Activated T-helper 1 cell treated with Interleukin-2 at 50 U/mL for 16 hours (primary cell): ENCODE data around the gene TDRD9.

Source experiments
- DNase-seq: peaks from one replicate; pipeline ENCODE4 v3.0.0-alpha.2; 2020; ENCODE audit warnings: low read depth

TDRD9 gene

DNA sequence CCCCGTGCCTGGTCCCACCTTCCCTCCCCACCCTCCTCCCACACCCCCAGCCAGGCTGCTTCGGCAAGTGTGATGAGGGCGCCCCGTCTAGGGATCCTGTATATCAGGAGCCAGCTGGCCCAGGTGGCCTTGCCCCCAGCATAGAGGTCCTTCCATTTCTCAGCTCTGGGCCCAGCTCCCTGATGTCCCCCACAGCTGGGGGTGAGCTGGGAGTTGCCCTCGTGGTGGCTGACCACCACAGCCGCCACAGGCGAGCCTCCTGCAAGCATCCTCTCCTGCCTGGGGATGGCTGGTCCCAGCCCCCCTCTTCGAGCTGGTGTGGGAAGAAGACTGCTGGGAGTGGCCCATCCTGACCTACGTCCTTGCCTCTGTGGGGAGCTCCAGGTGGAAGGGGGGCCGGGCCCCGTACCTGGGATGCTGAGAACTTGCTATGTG is 164.7 kb downstream of the TDRD9 start:
- no peak for DNase-seq

DNA sequence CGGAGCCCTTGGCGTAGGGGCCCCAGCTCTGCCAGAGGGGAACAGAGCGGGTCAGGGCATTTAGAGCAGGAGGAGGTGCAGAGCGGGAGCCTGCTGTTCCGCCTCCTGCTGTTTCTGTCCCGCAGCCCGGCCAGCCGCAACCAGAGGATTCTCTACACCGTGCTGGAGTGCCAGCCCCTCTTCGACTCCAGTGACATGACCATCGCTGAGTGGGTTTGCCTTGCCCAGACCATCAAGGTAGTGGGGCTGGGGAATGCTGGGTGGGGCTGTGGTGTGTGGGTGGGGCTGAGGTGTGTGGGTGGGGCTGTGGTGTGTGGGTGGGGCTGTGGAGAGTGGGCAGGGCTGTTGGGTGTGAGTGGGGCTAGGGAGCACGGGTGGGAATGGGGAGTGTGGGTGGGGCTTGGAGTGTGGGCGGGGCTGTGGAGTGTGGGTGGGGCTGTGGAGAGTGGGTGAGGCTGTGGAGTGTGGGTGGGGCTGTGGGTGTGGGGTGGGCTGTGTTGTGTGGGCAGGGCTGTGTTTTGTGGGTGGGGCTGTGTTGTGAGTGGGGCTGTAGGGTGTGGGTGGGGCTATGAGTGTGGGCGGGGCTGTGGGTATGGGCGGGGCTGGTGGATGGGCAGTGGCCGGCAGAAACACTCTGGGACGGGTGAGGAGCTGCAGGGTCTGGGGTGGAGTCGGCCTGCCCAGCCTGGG is 165.3 kb downstream of the TDRD9 start:
- DNase-seq: no peak

DNA sequence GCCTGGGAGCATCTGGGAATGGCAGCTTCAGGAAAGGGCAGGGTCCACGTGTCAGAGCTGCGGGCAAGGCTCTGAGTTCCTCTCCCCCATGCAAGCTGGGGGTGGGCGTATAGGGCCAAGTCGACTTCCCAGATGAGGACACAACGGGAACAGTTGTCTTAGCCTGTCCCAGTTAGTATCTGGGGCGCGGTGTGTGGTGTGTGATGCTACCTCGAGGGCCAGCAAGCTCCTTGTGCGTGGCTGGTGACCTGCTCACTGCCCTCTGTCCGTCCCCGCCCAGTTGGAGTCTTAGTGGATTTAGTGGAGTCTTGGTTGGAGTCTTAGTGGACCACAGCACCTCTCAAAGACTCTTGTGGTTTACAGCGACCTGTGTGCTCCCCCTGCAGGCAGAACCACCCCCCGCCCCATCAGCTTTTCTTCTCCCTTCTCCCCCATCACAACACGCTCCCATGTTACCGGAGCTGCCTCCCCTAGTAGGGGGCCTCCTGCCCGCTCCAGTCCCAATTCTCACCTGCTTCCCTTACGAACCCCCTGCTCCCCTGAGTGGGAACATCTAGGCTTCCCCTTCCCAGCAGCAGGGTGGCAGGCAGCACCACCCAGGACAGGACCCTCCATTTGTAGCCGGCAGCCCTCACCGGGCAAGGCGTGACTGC is 165.9 kb downstream of the TDRD9 start:
- DNase-seq: no peak

DNA sequence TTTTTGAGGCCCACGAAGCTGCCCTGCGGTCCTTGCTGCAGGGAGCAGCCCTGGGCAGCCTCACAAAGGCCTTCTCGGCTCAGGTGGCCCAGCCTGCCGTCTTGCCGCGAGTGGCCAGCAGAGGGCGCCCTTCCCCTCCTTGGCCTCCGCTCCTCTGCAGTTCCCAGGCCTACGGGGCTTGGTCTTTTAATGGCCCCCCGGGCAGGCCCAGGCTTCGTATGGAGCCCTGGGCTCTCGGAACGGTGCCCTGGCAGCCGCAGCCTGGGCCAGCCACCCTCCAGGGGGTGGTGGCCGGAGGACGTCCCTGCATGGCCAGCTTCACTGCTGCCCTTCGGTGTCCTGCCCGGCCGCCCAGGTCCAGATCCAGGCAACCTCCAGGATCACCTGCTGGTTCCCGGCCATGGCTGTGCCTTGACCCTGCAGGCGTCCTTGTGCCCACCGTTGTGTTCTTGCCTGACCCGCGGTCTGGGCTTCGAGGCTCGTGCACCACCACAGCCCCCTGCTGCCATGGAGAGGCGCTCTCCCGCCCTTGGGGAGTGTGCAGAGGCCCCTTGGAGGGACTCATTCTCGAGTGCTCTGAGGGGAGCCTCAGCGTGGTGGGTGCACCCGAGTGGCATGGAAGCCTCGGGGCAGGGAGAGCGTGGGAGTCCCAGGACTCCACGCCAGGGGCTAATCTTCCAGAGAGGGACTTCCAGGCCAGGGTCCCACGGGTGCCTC is 166.6 kb downstream of the TDRD9 start:
- DNase-seq: peak; percentile 58

DNA sequence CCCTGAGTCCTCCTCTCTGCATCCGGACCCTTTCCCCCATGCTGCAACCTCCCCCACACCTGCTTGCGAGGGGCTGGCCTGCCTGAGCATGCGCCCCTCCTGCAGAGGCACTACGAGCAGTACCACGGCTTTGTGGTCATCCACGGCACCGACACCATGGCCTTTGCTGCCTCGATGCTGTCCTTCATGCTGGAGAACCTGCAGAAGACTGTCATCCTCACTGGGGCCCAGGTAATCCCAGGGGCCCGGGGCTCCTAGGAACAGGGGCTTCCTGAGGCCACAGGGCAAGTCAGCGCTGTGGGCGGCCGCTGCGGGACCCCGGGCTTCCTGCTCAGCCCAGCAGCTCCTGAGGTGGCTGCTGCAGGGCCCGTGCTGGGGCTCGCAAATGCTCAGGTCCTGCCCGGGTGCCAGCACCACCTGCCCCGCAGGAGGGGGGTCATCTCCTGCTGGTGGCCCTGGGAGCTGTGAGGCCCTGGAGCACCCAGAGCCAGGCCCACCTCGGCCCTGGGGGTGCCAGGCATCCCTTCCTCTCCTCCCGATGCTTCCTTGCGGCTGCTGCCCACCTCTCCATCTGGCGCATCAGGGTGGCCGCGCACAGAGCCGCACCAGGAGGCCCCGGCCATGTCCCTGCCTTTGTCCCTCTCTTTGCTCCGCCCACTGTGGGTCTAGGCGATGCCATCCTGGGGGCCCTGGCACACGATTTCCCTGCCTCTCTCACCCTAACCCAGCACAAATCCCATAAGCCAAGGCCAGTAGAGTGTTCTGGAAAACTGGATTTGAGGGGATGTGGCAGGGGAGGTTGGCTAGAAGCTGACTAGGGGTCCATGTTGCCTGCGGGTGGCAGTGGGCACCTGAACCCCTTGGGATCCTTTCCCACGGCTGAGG is 167.4 kb downstream of the TDRD9 start:
- DNase-seq: no peak

DNA sequence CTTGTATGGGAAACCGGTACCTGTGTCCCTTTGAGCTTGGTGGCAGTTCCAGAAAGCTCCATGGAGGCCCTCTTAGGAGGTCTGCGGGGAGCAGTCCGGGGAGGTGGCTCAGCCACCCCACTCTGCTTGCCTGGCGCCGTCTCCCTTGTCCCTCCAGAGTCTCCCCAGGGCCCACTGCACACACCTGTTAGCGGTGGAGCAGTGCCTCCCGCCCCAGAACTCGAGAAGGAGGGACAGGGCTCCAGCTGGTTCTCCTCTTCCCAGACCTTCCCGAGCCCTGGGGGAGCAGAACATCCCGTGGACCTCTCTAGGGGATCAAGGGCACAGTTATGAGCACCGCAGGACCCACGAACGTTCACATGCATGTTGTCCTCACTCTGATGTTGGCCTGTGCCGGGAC is 168.1 kb downstream of the TDRD9 start:
- DNase-seq: no peak

DNA sequence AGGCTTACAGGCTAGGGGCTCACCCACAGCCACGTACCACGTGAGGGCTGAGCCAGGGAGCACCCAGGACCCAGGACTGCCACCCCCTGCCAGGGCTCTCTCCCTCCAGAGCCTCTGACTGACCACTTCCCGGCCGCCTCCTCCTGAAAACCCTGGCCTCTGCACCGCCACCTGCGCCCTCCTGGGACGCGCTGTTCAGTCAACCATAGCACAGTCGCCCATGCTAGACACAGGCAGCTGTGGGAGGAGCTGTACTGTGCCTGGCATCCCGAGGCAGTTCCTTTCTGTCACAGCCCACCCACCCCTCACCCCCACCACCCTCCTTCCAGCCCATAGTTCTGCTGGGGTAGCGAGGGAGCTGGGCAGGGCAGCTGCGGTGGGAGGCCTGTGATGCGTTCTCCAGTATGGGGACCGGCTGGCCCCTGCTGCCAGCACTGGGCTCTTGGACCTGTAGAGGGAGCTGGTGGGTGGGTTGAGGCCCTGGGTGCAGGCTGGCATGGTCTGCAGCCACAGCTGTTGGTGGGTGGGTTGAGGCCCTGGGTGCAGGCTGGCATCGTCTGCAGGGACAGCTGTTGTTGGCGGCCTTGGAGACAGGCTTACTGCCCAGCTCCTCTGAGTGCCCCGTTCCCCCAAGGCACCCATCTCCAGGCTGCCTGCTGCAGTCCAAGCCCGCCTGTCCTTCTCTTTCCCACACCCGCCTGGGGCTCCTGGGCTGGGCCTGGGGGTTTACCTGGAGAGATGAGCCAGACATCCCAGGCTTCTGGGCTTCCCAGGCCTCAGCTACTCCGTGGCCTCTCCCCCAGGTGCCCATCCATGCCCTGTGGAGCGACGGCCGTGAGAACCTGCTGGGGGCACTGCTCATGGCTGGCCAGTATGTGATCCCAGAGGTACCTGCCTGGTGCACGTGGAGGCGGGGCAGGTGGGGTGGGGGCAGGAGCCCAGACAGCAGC is 168.8 kb downstream of the TDRD9 start:
- no peak for DNase-seq

DNA sequence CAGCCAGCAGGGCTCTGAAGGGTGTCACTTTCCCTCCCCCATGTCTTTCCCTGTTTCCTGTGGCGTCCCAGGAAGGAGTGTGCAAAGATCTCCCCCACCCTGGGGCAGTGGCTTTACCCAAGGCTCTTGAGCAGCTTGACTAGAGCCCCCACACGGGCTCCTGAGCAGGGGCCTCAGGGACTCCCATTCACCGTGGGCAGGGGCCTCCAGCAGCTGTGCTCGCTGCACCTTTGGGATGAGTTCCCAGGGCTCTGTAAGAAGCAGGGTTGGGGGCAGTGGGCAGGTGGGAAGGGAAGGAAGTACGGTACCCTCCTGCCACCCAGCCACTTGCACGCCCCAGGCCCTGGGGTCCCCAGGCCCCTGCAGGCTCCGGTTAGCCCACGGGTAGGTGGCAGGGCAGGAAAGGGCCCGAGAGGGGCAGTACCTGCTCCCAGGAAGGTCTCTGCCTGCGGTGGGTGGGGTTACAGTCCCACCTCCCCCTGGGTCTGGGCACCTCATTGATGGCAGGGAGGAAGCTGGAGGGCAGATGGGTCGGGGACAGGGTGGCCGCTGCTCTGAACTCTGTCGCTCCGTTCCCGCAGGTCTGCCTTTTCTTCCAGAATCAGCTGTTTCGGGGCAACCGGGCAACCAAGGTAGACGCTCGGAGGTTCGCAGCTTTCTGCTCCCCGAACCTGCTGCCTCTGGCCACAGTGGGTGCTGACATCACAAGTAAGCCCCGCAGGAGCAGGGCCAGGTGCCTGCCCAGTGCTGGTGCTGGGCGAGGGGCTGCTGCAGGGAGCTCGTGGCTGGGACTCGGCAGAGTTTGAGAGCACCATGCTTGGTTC is 170.2 kb downstream of the TDRD9 start:
- no peak for DNase-seq

DNA sequence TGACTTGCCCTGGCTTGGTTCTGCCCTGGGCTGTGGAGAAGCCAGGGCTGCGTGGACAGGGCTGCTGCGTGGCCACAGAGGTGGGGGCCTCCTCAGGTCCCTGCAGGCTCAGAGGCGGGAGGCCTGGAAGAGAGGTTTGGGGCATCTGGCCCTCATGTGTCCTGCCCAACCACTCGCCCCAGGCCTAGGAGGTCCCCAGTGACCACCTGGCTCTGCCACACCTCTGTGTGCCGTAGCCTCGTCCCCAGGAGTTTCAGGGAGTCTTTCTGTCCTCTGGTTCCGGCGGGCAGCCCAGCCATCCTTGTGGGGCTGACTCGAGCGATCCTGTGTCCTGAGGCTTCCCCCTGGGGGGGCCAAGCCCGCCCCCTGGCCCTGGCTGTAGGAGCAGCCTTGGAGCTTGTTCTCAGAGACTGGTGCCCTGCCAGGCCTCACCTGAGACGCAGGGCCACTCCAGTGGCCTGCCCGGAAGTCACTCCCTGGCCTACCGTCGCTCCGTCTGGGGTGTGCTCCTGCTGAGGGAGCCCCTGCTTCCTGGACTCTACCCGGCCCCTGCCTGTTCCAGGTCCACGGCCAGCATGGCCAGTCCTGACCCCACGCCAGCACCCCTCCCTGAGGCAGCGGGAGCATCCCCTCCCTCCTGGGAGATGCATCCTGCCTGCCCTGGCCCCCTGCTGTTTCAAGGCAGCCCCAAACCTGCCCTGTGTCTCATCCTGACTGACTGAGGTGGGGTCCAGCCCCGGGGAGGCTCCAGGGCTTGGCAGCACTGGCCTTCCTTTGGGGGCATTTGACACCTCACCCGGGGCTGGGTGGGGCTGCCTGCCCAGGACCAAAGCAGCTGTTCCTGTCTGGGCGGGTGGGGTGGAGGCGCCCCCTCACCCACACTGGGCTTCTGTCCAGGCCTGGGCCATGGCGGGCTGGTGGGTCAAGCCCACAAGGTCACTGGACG is 171.1 kb downstream of the TDRD9 start:
- no peak for DNase-seq

DNA sequence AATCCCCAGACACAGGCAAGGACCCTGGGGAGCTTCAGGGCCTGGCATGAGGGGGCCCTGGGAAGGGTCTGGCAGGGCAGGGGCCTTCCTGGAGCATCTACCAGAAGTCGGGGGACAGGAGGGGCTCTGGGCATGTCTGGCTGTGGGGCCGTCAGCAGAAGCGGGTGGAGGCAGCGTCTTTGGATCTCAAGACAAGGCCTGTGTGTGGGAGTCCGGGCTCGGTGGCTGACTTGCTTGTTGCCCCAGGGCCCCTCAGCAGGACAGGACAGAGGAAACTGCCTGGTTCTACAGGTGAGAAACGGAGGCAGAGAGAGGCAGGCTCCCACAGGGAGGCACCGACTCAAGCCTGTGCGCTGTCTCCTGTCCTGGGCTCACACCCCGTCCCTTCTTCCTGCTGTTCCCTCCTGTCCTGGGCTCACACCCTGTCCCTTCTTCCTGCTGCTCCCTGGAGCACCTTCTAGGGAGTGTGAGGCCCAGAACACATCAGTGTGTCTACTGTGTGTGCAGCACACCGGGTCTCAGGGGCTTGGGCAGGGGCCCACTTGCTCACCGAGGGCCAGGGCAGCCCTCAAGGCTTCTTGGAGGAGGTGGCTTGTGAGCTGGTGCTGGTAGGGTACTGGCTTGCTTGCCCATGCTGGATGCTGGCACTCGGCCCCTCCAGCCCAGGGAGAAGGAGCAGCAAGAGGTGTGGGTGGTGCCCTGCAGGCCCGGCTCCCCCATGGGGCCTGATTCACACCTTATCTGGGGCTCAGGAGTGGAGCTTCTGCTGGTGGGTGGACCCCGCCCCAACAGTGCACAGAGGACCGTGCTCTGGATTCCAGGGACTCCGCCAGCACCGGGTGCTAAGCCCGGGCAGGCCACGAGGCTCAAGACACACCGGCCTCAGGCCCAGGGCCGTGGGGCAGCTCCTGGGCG is 172.2 kb downstream of the TDRD9 start:
- DNase-seq: no peak

DNA sequence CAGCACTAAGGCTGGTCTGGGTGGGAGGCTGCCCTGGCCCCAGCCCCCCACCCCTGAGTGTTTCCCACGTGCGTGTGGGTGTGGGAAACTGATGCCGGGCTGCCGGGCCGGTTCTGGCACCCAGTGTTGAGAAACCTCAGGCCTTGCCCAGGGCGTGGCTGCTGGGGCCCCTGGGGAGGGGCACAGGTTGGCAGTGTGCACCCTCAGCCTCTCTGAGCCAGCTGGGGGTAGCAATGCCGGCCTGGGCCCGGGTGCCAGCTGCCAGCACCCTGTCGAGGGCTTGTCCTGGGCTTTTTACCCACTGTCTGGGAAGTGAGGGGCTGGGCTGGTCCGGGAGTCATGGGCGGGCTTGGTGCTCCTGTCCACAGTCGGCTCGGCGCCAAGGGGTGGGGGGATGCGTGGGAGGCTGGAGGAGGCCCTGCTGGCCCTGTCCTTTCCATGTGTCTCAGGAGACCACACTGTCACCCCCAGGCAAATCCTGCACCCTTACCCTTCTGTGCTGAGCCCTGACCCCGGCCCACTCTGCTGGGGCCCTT is 172.9 kb downstream of the TDRD9 start:
- no peak for DNase-seq

DNA sequence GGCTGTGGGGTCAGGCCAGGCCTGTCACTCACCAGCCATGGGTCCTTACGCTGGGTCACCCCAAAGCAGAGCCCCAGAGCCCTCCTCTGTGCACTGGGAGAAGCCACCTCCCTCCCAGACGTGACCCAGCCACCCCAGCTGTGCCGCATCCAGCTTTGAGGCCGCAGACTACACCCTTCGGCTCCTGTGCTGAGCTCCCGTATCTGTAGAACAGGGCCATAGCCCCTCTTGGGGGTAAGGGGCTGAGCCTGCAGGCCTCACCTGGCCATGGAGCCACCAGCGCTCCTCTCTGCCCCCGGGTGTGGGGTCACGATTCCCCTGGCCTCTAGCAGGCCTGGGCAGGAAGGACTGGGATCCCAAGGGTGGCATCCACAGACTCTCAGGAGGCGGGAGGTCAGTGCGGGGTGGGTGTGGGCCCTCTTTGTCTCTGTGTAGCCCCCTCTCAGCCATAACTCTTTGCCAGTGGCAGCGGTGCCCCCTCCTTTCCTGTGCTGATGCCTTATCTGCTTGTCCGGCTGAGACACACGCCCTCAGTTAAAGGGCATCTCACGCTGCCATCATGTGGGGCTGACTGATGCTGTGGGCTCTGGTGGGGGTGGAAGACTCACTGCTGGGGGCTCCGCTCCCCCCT is 173.5 kb downstream of the TDRD9 start:
- no peak for DNase-seq
